Measurements from ENCODE around the gene ERC2. TPM values are rescaled to one million over a fixed set of nuclear protein-coding genes. Genes with fewer than 3 reads are reported as not detected.
A peak's percentile ranks its signal among the peaks of the same experiment; 100 is the strongest.

ERC2 gene
- polyA plus RNA-seq, 3 donors: not detected

- H3K4me3 Mint-ChIP-seq: no peak overlapping the region
- Histone ChIP-seq H3K79me2 (ENCODE audit: insufficient read depth, low read length) (no peaks in the 10 kb centered on the region), H3K4me1 (ENCODE audit: control insufficient read depth in 1 of 2, insufficient read depth in 2 of 2, low read length in 2 of 2) (no peaks in the 10 kb centered on the region), H3K4me2 (replicated peaks; ENCODE audit: extremely low read depth, low read length, poor library complexity, severe bottlenecking) (no peak overlapping the region), H4K20me1 (ENCODE audit: insufficient read depth, low read length) (no peaks in the 10 kb centered on the region), H3K27ac (ENCODE audit: low read depth in 1 of 2, low read length in 2 of 2) (no peak overlapping the region), H3K4me3 (replicated peaks in 1 of 3; ENCODE audit: low read depth in 2 of 3, low read length in 3 of 3) (no peak overlapping the region), H3K27me3 (ENCODE audit: control insufficient read depth in 2 of 2, insufficient read depth in 2 of 2, low read length in 2 of 2) (no peaks in the 10 kb centered on the region), H3K9me3 (replicated peaks in 1 of 2; ENCODE audit: control insufficient read depth in 1 of 2, insufficient read depth in 1 of 2, low read length in 2 of 2) (no peaks in the 10 kb centered on the region), H3K36me3 (replicated peaks in 1 of 2; ENCODE audit: control insufficient read depth in 1 of 2, insufficient read depth in 2 of 2, low read length in 2 of 2) (no peaks in the 10 kb centered on the region), H3K9ac (ENCODE audit: insufficient read depth, low read length, poor library complexity, severe bottlenecking) (no peak overlapping the region), H2AFZ (ENCODE audit: insufficient read depth, low read depth, low read length, poor library complexity, severe bottlenecking) (no peak overlapping the region)
- no peak overlapping the region for H3K27ac Mint-ChIP-seq
- H3K9me3 Mint-ChIP-seq: peaks cover 0 to 5% (median 3%) of the 10 kb centered on the region in 7 donors
- intact Hi-C loops (cut with micrococcal nuclease): loop anchor here in 1 of 2 donors (10.0 kb wide), 1 partner anchor 264 kb away; the partner anchor contains the start of gene WNT5A
- peaks cover 3 to 5% (median 3%) of the 10 kb centered on the region in 3 donors for H3K27me3 Mint-ChIP-seq (ENCODE audit: low read depth in 3 of 3)
- H3K36me3 Mint-ChIP-seq: no peaks in the 10 kb centered on the region
- DNase-seq: no peak
- H3K4me1 Mint-ChIP-seq: no peaks in the 10 kb centered on the region
- 100% methylated on average over 1 of the region's 1 CpG for WGBS (ENCODE audit: insufficient coverage)
- no peak for TF ChIP-seq CTCF (IDR thresholded peaks at IDR 0.05)
These were observed 719.2 kb downstream of the ERC2 start for GRCh38 chr3:55749036-55749435.

GRCh38 chr3:55746808-55747413 is 721.4 kb downstream of the ERC2 start:
- no peak overlapping the region for H3K4me3 Mint-ChIP-seq
- Histone ChIP-seq H3K9me3 (replicated peaks in 1 of 2; ENCODE audit: control insufficient read depth in 1 of 2, insufficient read depth in 1 of 2, low read length in 2 of 2) (no peaks in the 10 kb centered on the region), H3K9ac (ENCODE audit: insufficient read depth, low read length, poor library complexity, severe bottlenecking) (no peak overlapping the region), H2AFZ (ENCODE audit: insufficient read depth, low read depth, low read length, poor library complexity, severe bottlenecking) (no peak overlapping the region), H3K4me2 (replicated peaks; ENCODE audit: extremely low read depth, low read length, poor library complexity, severe bottlenecking) (no peak overlapping the region), H3K27me3 (ENCODE audit: control insufficient read depth in 2 of 2, insufficient read depth in 2 of 2, low read length in 2 of 2) (no peaks in the 10 kb centered on the region), H3K27ac (ENCODE audit: low read depth in 1 of 2, low read length in 2 of 2) (no peak overlapping the region), H3K79me2 (ENCODE audit: insufficient read depth, low read length) (no peaks in the 10 kb centered on the region), H3K4me3 (replicated peaks in 1 of 3; ENCODE audit: low read depth in 2 of 3, low read length in 3 of 3) (no peak overlapping the region), H3K36me3 (replicated peaks in 1 of 2; ENCODE audit: control insufficient read depth in 1 of 2, insufficient read depth in 2 of 2, low read length in 2 of 2) (no peaks in the 10 kb centered on the region), H4K20me1 (ENCODE audit: insufficient read depth, low read length) (no peaks in the 10 kb centered on the region), H3K4me1 (ENCODE audit: control insufficient read depth in 1 of 2, insufficient read depth in 2 of 2, low read length in 2 of 2) (no peaks in the 10 kb centered on the region)
- H3K36me3 Mint-ChIP-seq: no peaks in the 10 kb centered on the region
- peaks cover 3 to 5% (median 3%) of the 10 kb centered on the region in 3 donors for H3K27me3 Mint-ChIP-seq (ENCODE audit: low read depth in 3 of 3)
- DNase-seq: no peak
- H3K4me1 Mint-ChIP-seq: no peaks in the 10 kb centered on the region
- H3K27ac Mint-ChIP-seq: no peak overlapping the region
- H3K9me3 Mint-ChIP-seq: peaks cover 0 to 6% (median 4%) of the 10 kb centered on the region in 7 donors
- intact Hi-C loops (cut with micrococcal nuclease): loop anchor here in 1 of 2 donors (10.0 kb wide), 1 partner anchor 262 kb away; the partner anchor contains the start of gene WNT5A
- TF ChIP-seq CTCF (IDR thresholded peaks at IDR 0.05): peak; percentile 28

Data from CD14-positive monocyte (primary cell).